ENCODE data around the gene NLK. TPM values are rescaled to one million over a fixed set of nuclear protein-coding genes. Genes with fewer than 3 reads are reported as not detected.

NLK gene
- polyA plus RNA-seq, 2 donors: 3.1 to 4.4 TPM

DNA sequence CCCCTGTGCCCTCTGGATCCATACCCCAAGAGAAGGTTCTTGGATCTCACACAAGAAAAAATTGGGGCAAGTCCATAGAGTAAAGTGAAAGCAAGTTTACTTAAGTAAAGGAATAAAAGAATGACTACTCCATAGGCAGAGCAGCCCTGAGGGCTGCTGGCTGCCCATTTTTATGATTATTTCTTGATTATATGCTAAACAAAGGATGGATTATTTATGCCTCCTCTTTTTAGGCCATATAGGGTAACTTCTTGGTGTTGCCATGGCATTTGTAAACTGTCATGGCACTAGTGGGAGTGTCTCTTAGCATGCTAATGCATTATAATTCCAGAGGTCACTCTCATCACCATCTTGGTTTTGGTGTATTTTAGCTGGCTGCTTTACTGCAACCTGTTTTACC lies 70.8 kb downstream of the NLK start:
- Histone ChIP-seq H3K27me3 (ENCODE audit: control insufficient read depth in 1 of 2, insufficient read depth in 2 of 2, low read length in 2 of 2) (no peaks in the 10 kb centered on the region), H3K27ac (ENCODE audit: low read depth in 2 of 2, low read length in 1 of 2) (no peak overlapping the region), H3K4me1 (ENCODE audit: control insufficient read depth in 2 of 2, insufficient read depth in 2 of 2, low read length in 1 of 2) (no peaks in the 10 kb centered on the region), H3K4me3 (ENCODE audit: low read depth in 1 of 2, low read length in 2 of 2) (no peak overlapping the region), H3K9me3 (ENCODE audit: control insufficient read depth in 2 of 2, insufficient read depth in 1 of 2, low read depth in 1 of 2, low read length in 1 of 2) (no peaks in the 10 kb centered on the region), H3K36me3 (ENCODE audit: control insufficient read depth in 2 of 2, insufficient read depth in 2 of 2, low read length in 1 of 2) (no peaks in the 10 kb centered on the region)

DNA sequence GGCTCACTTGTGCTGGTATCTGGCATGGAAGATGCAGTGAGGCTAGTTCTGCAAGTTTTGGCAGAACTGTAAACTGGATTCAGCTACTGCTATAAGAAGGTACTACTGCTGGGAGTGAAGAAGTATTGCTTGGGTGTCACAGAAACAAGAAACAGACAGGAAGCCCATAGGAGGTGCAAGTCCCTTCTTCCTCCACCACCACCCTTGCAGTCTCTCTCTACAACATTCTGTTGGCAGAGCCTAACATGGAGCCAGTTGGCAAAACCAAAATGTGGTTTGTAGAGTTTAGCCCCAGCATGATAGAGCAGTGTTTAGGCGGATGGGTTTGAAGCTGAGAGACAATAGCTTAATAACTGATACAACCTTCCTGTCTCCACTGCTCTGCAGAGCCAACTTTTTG lies 72.6 kb downstream of the NLK start:
- Histone ChIP-seq H3K36me3 (ENCODE audit: control insufficient read depth in 2 of 2, insufficient read depth in 2 of 2, low read length in 1 of 2) (no peaks in the 10 kb centered on the region), H3K4me3 (ENCODE audit: low read depth in 1 of 2, low read length in 2 of 2) (no peak overlapping the region), H3K27ac (ENCODE audit: low read depth in 2 of 2, low read length in 1 of 2) (no peak overlapping the region), H3K4me1 (ENCODE audit: control insufficient read depth in 2 of 2, insufficient read depth in 2 of 2, low read length in 1 of 2) (no peaks in the 10 kb centered on the region), H3K27me3 (ENCODE audit: control insufficient read depth in 1 of 2, insufficient read depth in 2 of 2, low read length in 2 of 2) (no peaks in the 10 kb centered on the region), H3K9me3 (ENCODE audit: control insufficient read depth in 2 of 2, insufficient read depth in 1 of 2, low read depth in 1 of 2, low read length in 1 of 2) (no peaks in the 10 kb centered on the region)
- 83 to 91% methylated on average over 1 of the region's 1 CpG for WGBS, 2 donors

DNA sequence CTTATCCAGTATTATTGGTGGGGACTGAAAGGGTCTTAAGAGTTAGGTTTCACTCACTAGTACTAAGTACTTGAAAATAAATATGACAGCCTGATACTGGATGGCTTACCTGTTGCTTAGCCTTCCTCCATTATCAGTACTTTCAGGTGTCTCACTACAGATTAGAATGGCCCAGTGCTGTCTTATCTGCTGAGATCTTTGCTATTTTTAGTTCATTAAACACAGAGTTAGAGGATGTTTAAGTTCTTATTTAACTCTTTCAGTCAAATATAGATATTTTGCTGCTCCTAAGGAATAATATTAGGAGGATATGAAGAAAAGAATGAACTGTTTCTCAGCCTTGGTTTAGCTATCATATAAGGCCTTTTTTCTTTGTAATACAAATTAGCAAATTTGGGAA lies 74.8 kb downstream of the NLK start:
- no peak overlapping the region for H3K27ac ChIP-seq (ENCODE audit: low read depth in 2 of 2, low read length in 1 of 2)
- H3K4me1 ChIP-seq (ENCODE audit: control insufficient read depth in 2 of 2, insufficient read depth in 2 of 2, low read length in 1 of 2): no peaks in the 10 kb centered on the region
- H3K4me3 ChIP-seq (ENCODE audit: low read depth in 1 of 2, low read length in 2 of 2): no peak overlapping the region
- no peaks in the 10 kb centered on the region for H3K9me3 ChIP-seq (ENCODE audit: control insufficient read depth in 2 of 2, insufficient read depth in 1 of 2, low read depth in 1 of 2, low read length in 1 of 2)
- no peaks in the 10 kb centered on the region for H3K27me3 ChIP-seq (ENCODE audit: control insufficient read depth in 1 of 2, insufficient read depth in 2 of 2, low read length in 2 of 2)
- H3K36me3 ChIP-seq (ENCODE audit: control insufficient read depth in 2 of 2, insufficient read depth in 2 of 2, low read length in 1 of 2): no peaks in the 10 kb centered on the region

DNA sequence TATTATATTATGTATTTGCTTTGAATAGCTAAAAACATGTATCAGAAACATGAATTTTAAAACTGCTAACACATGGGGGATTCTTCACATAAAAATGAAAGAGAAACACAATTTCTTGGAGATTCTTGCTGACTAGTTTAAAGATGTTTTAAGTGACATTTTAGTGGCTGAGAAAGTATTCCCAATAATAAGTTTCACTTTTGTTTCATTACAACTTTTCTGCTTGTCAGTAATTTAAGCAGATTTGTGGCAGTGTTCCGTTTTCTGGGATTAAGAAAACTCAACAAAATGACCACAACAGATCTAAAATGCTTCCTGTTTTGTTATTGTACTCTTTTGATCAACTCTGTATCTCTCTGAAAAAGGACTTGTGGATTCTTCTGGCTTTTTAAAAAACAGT lies 75.9 kb downstream of the NLK start:
- WGBS, 2 donors: 23 to 45% methylated on average over 1 of the region's 1 CpG
- H3K4me3 ChIP-seq (ENCODE audit: low read depth in 1 of 2, low read length in 2 of 2): no peak overlapping the region
- H3K27me3 ChIP-seq (ENCODE audit: control insufficient read depth in 1 of 2, insufficient read depth in 2 of 2, low read length in 2 of 2): no peaks in the 10 kb centered on the region
- no peaks in the 10 kb centered on the region for H3K9me3 ChIP-seq (ENCODE audit: control insufficient read depth in 2 of 2, insufficient read depth in 1 of 2, low read depth in 1 of 2, low read length in 1 of 2)
- H3K36me3 ChIP-seq (ENCODE audit: control insufficient read depth in 2 of 2, insufficient read depth in 2 of 2, low read length in 1 of 2): no peaks in the 10 kb centered on the region
- H3K4me1 ChIP-seq (ENCODE audit: control insufficient read depth in 2 of 2, insufficient read depth in 2 of 2, low read length in 1 of 2): no peaks in the 10 kb centered on the region
- H3K27ac ChIP-seq (ENCODE audit: low read depth in 2 of 2, low read length in 1 of 2): no peak overlapping the region

DNA sequence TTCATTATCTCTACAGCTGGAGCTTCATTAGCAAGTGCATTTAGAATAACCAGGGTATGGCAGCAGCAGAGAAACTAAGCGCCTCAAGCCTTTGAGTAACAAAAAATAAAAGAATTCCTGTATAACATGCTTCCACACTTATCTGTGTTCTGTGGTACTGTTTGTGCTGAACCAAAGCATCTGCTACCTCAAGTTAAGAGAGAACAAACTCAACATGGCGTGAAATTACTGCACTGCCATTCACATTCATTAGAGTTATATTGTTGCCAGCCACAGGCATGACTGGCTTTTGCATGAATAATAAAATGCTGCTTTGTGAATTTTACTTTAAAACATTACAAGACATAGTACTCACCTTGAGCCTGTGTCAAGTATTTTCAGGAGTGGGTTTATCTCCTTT lies 76.6 kb downstream of the NLK start:
- Histone ChIP-seq H3K27ac (ENCODE audit: low read depth in 2 of 2, low read length in 1 of 2) (no peak overlapping the region), H3K4me1 (ENCODE audit: control insufficient read depth in 2 of 2, insufficient read depth in 2 of 2, low read length in 1 of 2) (no peaks in the 10 kb centered on the region), H3K9me3 (ENCODE audit: control insufficient read depth in 2 of 2, insufficient read depth in 1 of 2, low read depth in 1 of 2, low read length in 1 of 2) (no peaks in the 10 kb centered on the region), H3K4me3 (ENCODE audit: low read depth in 1 of 2, low read length in 2 of 2) (no peak overlapping the region), H3K36me3 (ENCODE audit: control insufficient read depth in 2 of 2, insufficient read depth in 2 of 2, low read length in 1 of 2) (no peaks in the 10 kb centered on the region), H3K27me3 (ENCODE audit: control insufficient read depth in 1 of 2, insufficient read depth in 2 of 2, low read length in 2 of 2) (no peaks in the 10 kb centered on the region)
- whole genome bisulfite sequencing, 2 donors: 79 to 97% methylated on average over 2 of the region's 2 CpGs

DNA sequence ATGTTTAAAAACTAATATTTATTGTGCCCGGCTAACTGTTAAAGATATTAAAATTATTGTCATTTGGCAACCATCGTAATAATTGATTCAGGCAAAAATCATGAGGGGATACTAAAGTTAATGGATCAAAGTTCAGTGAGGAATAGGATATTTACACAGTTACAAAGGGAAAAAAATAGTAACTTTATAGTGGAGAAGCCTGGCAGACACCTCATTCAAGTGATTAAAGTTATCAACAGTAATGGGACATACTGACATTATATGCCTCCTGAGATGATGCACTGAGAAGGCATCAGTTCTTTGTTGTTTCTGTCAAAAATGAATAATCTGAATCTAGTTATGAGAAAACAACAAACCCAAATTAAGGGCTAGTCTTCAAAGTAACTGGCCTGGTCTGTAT lies 77.1 kb downstream of the NLK start:
- no peaks in the 10 kb centered on the region for H3K9me3 ChIP-seq (ENCODE audit: control insufficient read depth in 2 of 2, insufficient read depth in 1 of 2, low read depth in 1 of 2, low read length in 1 of 2)
- no peaks in the 10 kb centered on the region for H3K36me3 ChIP-seq (ENCODE audit: control insufficient read depth in 2 of 2, insufficient read depth in 2 of 2, low read length in 1 of 2)
- no peaks in the 10 kb centered on the region for H3K4me1 ChIP-seq (ENCODE audit: control insufficient read depth in 2 of 2, insufficient read depth in 2 of 2, low read length in 1 of 2)
- H3K27ac ChIP-seq (ENCODE audit: low read depth in 2 of 2, low read length in 1 of 2): no peak overlapping the region
- 79 to 99% methylated on average over 2 of the region's 2 CpGs for WGBS, 2 donors
- no peak overlapping the region for H3K4me3 ChIP-seq (ENCODE audit: low read depth in 1 of 2, low read length in 2 of 2)
- H3K27me3 ChIP-seq (ENCODE audit: control insufficient read depth in 1 of 2, insufficient read depth in 2 of 2, low read length in 2 of 2): no peaks in the 10 kb centered on the region

DNA sequence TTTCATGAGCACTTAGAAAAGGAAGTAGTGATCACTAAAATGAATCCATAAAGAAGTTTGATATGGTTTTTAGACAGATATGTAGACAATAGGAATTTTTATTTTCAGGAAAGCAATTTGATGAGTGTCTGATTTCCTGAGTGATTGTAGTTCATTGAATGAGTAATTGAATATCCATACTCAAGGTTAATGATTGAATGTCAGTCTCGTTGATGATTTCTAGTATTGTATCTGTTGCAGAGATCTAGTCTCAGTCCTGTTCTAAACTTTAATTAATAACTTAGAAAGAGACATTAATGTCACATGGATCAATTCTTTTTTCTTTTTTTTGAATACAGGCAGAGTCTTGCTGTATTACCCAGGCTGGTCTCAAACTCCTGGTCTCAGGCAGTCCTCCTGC lies 78.3 kb downstream of the NLK start:
- H3K9me3 ChIP-seq (ENCODE audit: control insufficient read depth in 2 of 2, insufficient read depth in 1 of 2, low read depth in 1 of 2, low read length in 1 of 2): no peaks in the 10 kb centered on the region
- no peaks in the 10 kb centered on the region for H3K27me3 ChIP-seq (ENCODE audit: control insufficient read depth in 1 of 2, insufficient read depth in 2 of 2, low read length in 2 of 2)
- no peak overlapping the region for H3K4me3 ChIP-seq (ENCODE audit: low read depth in 1 of 2, low read length in 2 of 2)
- no peaks in the 10 kb centered on the region for H3K4me1 ChIP-seq (ENCODE audit: control insufficient read depth in 2 of 2, insufficient read depth in 2 of 2, low read length in 1 of 2)
- H3K27ac ChIP-seq (ENCODE audit: low read depth in 2 of 2, low read length in 1 of 2): no peak overlapping the region
- WGBS, 2 donors: 71 to 92% methylated on average over 1 of the region's 1 CpG
- no peaks in the 10 kb centered on the region for H3K36me3 ChIP-seq (ENCODE audit: control insufficient read depth in 2 of 2, insufficient read depth in 2 of 2, low read length in 1 of 2)

DNA sequence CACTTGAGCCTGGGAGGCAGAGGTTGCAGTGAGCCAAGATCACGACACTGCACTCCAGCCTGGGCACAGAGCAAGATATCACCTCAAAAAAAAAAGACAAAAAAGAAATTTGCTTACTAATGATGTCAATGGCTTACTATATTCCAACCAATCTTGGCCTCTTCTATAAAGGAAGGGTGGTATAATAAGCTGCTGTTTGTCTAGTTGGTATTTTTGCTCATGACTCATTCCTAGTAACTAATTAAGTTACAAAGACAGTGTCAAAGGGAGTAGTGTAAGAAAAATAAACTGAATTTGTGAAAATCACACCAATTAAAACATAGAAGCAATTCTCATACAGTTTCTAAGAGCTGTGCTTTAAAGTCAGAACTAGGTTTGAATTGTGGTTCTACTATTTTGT lies 82.5 kb downstream of the NLK start:
- WGBS, 2 donors: 76 to 94% methylated on average over 1 of the region's 1 CpG
- no peak overlapping the region for H3K4me3 ChIP-seq (ENCODE audit: low read depth in 1 of 2, low read length in 2 of 2)
- H3K9me3 ChIP-seq (ENCODE audit: control insufficient read depth in 2 of 2, insufficient read depth in 1 of 2, low read depth in 1 of 2, low read length in 1 of 2): no peaks in the 10 kb centered on the region
- H3K27ac ChIP-seq (ENCODE audit: low read depth in 2 of 2, low read length in 1 of 2): no peak overlapping the region
- no peaks in the 10 kb centered on the region for H3K4me1 ChIP-seq (ENCODE audit: control insufficient read depth in 2 of 2, insufficient read depth in 2 of 2, low read length in 1 of 2)
- H3K36me3 ChIP-seq (ENCODE audit: control insufficient read depth in 2 of 2, insufficient read depth in 2 of 2, low read length in 1 of 2): no peaks in the 10 kb centered on the region
- H3K27me3 ChIP-seq (ENCODE audit: control insufficient read depth in 1 of 2, insufficient read depth in 2 of 2, low read length in 2 of 2): no peaks in the 10 kb centered on the region

DNA sequence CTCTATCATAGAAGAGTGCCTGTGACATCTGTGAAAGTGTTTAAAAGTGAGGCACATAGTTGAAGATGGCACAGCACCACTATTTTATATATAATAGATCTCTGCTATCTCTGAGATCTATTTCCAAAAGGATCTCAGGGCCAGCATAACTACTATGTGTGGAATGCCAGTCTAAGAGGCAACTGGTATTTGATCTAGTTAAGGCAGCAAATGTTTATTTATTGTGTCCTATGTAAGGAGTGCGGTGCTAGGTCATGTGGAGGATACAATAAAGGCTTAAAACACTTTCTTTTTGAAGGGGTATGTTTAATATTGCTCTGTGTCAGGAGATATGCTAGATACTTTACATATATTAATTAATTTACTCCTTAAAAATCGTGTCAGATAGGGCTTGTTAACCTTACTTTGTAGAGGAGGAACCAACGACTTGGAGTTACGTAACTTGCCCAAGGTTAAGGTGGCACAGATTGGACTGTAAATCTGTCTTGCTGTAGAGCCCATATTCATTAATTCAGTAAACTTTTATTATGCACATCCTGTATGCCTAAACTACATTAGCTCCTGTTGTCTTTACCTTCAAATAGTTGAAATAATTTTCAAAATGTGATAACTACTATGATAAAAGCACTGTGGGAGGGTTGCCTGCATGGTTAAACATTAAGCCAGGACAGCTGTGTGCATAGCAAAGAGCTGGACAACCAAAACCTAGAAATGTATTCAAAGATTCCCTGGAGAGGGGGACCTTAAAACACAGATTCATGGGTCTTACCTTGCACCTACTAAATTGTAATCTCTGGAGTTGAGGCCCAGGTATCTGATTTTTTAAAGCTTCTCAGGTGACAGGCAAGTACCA lies 83.3 kb downstream of the NLK start:
- Histone ChIP-seq H3K36me3 (ENCODE audit: control insufficient read depth in 2 of 2, insufficient read depth in 2 of 2, low read length in 1 of 2) (no peaks in the 10 kb centered on the region), H3K27me3 (ENCODE audit: control insufficient read depth in 1 of 2, insufficient read depth in 2 of 2, low read length in 2 of 2) (no peaks in the 10 kb centered on the region), H3K27ac (ENCODE audit: low read depth in 2 of 2, low read length in 1 of 2) (no peak overlapping the region), H3K4me1 (ENCODE audit: control insufficient read depth in 2 of 2, insufficient read depth in 2 of 2, low read length in 1 of 2) (no peaks in the 10 kb centered on the region), H3K9me3 (ENCODE audit: control insufficient read depth in 2 of 2, insufficient read depth in 1 of 2, low read depth in 1 of 2, low read length in 1 of 2) (no peaks in the 10 kb centered on the region), H3K4me3 (ENCODE audit: low read depth in 1 of 2, low read length in 2 of 2) (no peak overlapping the region)
- 65 to 82% methylated on average over 4 of the region's 4 CpGs for whole genome bisulfite sequencing, 2 donors

DNA sequence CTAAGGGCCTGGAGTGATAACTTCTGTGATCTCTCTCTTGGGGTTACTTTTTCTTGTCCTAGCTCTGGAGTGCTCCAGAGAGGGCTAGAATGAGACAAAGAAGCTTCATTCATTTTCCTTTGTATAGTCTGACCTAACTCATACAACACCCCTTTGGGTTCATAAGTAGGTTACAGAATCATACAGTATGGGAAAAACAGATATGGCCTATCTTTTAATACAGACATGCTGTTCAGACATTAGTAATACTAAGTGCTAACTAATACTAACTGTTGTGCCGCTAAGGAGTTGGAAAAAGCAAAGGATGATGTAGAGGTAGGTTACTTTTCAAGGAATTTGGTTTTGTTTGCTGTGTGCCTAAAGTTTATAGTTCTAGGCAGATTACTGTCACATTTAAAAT lies 84.7 kb downstream of the NLK start:
- no peak overlapping the region for H3K27ac ChIP-seq (ENCODE audit: low read depth in 2 of 2, low read length in 1 of 2)
- WGBS, 2 donors: 93 to 100% methylated on average over 1 of the region's 1 CpG
- no peaks in the 10 kb centered on the region for H3K9me3 ChIP-seq (ENCODE audit: control insufficient read depth in 2 of 2, insufficient read depth in 1 of 2, low read depth in 1 of 2, low read length in 1 of 2)

More for the DNA sequence above, 84.7 kb downstream of the NLK start:
- Histone ChIP-seq H3K36me3 (ENCODE audit: control insufficient read depth in 2 of 2, insufficient read depth in 2 of 2, low read length in 1 of 2) (no peaks in the 10 kb centered on the region), H3K4me1 (ENCODE audit: control insufficient read depth in 2 of 2, insufficient read depth in 2 of 2, low read length in 1 of 2) (no peaks in the 10 kb centered on the region), H3K4me3 (ENCODE audit: low read depth in 1 of 2, low read length in 2 of 2) (no peak overlapping the region), H3K27me3 (ENCODE audit: control insufficient read depth in 1 of 2, insufficient read depth in 2 of 2, low read length in 2 of 2) (no peaks in the 10 kb centered on the region)
